IMR-90 (cell line): ENCODE measurements around the gene EPHB1.

Experiments
- CHD1 ChIP-seq: IDR thresholded peaks from 2 replicates; pipeline ENCODE4 v1.6.1; 2012; ENCODE audit warnings: low read depth, low read length, improper control_type of control experiment
- CTCF ChIP-seq: conservative IDR thresholded peaks from 2 replicates; pipeline ENCODE4 v1.5.1; 2012; ENCODE audit warnings: mild to moderate bottlenecking, low read depth, low read length, improper control_type of control experiment
- POLR2A ChIP-seq: IDR thresholded peaks from 2 replicates; pipeline ENCODE4 v1.6.1; 2012; ENCODE audit warnings: mild to moderate bottlenecking, low read depth, low read length

GRCh38 chr3:134972836-134973455 lies 177.9 kb downstream of the EPHB1 start:
- no peak for TF ChIP-seq CHD1
- TF ChIP-seq POLR2A = no peak
- TF ChIP-seq CTCF = no peak
